HG03064 (cell line): Measurements from ENCODE around the gene TBL1X.

Source experiments
- ATAC-seq: cut with Tn5 transposase; IDR thresholded peaks from one replicate; pipeline ENCODE4 v1.9.1; 2021; ENCODE audit warnings: low read depth; ENCODE audit not compliant: unreplicated experiment

TBL1X gene

DNA sequence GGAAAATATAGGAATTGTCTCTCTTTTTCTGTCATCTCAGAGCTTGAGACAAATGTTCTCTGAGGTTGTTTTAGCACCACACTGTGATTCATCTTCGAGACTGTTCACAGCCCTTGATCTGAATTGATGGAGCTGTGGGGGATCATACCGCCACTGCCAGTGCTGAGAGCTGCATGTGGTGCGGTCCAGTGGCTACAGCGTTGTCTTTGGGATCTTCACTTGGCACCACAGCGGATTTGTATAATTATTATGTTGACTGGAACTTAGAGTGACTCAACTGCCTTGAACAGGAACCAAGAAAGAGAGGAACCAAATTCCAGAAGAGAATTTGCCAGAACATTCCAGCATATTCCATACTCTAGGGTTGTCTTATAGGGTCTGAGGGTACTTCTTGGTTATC lies 29.1 kb downstream of the TBL1X start:
- ATAC-seq: no peak

DNA sequence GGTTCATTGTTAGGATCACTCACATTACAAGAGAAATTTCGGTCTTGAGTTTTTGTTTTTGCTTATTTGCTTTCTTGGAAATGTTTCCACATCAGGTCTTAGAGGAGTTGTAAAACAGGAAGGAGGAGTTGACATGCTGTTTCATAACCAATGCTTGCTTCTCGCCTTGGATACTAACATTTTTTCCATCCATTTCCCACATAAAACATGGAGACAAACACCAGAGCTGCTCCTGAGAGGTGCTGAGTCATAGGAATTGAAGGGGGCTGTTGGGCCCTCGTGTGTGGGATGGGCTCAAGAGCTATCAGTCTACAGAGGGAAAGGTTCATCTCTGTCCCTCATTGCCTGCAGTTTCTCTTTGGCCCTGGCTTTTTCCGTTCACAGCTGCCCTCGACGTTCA lies 29.9 kb downstream of the TBL1X start:
- no peak for ATAC-seq

DNA sequence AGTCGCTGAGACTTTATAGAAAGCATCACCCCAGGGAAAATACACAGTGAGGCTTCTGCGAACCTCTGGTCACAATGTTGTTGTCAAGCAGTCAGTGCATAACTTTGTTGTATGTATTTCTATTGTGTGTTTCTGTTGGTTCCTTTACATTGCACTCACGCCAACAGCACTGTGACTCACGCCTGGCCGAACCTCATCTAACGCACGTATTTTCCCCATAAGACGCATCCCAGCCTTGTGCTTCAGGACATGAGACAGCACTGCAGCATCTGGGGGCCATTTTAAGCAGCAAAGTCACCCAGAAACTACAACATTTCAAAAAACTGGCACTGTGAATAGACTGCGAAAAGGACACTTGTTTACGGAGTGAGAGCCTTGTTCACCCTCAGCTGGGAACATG lies 30.6 kb downstream of the TBL1X start:
- ATAC-seq: no peak

DNA sequence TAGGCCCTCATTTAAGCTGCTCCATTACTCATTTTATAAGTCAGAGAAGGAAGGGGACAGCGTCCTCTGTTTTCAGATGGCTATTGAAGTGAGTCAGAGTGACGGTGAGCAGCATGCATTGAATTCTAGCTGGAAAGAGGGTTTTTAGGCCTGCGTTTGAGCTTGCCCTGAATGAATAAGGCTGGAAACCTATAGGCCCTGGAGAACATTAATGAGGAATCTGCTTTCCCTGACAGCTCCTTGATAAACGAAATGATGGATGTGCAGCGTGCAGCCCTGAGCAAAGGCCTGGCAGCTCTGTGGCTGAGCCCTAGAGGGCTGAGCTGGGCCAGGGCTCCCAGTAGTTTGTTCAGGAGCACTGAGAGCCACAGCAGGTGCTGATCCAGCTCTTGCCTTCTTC lies 33.4 kb downstream of the TBL1X start:
- no peak for ATAC-seq

- ATAC-seq: no peak
Measured at GRCh38 chrX:9500584-9500983, 35.7 kb downstream of the TBL1X start.

- ATAC-seq: no peak
Measured at GRCh38 chrX:9501362-9501761, 36.5 kb downstream of the TBL1X start.

GRCh38 chrX:9503261-9503660 lies 38.4 kb downstream of the TBL1X start:
- no peak for ATAC-seq

GRCh38 chrX:9510366-9510765 lies 45.5 kb downstream of the TBL1X start:
- ATAC-seq: no peak

DNA sequence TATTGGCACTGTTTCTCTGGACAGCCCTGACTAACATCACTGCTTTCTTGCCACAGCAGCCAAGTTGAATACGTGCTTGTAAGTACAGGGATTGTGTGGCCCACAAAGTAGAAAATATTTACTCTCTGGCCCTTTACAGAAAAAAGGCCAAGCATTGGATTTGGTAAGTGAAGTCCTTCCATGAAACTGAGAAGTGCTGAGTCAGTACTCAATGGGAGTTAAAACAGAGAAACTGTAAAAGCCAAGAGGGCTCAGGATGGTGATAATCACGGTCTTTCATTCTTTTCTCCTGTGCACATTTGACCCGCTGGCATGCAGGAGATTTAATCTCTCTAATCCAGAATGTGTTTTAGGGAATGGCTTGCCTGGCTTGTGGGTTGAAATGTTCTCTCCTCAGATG lies 46.1 kb downstream of the TBL1X start:
- no peak for ATAC-seq

DNA sequence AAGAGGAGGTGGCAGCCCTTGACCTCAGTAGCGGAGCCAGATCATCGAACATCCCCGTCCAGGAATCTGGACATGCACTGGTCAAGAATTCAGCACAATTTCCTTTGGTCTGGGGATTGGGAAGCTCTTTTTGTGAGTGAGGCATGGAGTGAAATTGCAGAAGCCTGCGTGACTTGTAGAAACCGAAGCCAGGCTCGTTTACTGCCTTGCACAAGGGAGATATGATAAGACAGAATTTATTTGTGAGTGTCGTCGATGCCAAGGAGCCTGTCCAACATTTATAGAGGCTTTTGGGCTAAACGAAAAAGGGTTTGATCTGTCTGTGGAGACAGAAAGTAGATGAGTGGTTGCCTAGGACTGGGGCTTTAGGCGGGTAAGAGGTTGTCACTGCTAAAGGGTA lies 50.6 kb downstream of the TBL1X start:
- ATAC-seq: no peak

DNA sequence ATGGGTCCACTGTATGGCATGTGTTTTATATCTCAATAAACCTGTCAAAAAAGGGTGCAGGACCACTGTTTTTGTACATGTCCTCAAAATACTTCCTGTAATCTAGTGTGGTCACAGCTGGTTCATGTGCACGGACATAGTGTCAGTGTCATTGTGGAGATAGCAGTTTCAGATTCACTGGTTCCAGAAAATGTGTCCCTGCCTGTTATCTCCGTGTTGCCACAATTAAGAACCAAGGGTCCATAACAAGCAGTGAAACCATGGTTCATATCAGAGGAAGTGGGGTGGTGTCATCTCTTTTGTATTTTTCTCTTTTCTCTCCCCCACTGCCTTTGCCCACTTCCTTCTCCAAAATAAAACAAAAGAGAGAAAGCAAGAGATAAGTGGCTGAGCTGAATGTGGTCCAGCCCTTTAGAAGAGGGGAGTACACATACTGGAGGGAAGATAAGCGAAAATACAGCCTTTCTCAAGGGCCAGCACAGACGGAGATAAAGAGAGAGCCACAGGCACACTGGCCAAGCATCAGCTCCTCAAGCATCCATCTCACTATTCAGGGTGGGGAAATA lies 51.2 kb downstream of the TBL1X start:
- no peak for ATAC-seq

- ATAC-seq: no peak
Measured at GRCh38 chrX:9516635-9517034, 51.8 kb downstream of the TBL1X start.

DNA sequence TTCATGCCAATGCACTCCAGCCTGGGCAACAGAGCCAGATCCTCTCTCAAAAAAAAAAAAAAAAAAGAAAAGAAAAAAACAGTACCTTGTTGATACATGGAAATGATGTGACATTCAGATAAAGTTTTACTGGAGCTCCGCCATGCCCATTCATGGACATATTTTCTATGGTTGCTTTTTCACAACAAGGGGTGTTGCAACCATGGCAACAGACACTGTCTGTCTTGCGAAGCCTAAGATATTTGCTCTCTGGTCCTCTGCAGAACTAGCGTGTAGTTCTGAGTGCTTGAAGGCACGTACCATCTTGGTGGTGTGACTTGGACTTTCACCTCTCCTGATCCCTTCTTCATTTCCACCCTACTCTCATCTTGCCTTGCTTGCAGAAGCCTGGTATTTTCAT lies 53.2 kb downstream of the TBL1X start:
- no peak for ATAC-seq

DNA sequence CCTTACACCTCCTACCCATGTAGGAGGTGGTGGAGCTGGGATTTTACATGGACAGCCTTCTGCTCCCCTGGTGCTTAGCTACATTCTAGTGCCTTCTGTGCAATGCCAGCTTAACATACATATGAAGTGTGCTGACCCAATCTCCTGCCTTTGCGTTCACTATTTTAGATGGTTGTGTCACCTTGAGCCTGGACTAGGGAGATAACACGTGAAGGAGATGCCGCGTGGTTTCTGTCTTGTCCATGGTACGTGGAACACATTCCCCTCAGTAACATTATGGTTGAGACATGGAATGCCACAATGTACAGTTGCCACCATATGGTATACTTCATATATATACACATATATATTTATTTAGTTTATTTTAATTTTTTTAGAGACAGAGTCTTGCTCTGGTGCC lies 54.0 kb downstream of the TBL1X start:
- no peak for ATAC-seq

GRCh38 chrX:9519546-9520216 lies 54.8 kb downstream of the TBL1X start:
- no peak for ATAC-seq

DNA sequence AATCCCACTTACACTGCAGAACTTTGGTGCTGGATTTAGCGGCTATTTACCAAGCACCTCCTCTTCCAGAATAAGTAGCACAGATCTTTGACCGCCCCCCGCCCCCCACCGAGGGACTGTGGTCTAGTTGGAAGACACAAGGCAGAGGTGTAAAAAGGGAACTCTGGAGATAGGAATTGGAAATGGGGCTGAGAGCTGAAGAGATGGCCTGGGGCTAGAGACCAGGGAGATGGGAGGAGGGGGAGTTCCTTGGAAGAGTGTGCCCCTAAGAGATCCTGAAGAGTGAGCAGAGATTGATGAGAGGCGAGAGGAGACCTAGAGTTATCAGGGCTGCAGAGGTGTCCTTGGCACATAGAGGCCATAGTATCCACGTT lies 55.3 kb downstream of the TBL1X start:
- no peak for ATAC-seq

DNA sequence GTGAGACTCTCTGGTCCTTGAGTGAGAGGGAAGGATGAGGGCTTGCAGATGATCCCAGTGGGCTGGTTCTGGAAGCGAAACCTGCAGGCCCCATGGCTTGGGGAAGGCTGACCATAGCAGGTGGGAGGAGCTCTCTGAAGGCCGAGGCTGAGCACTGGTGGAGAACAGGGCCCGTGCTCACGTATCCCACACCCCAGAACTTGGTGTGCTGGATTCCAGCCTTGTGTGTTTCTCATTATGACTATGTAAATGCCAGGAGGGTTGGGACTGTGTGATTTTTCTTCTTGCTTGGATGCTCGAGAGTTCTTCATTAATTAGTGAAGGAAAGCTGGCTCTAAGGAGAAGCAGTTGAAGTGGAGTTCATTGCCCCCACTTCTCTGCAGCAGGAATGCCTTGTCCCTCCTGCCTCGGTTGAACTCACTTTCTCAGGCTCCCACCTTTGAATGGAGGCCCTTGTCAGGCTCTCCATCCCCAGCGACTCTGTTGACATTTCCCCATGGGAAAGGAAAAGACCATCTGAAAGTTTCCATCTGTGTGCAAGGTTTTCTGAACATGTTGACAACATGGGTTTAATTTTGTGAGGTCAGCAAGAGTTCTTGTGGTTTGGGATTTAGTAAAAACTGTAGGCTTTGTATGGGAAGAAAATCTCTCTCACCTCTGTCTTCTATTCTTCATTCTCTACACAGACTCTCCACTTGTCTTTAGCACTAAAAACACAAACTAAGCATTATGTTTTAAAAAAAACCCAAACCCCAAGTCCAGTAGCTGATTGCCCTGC lies 57.7 kb downstream of the TBL1X start:
- no peak for ATAC-seq

DNA sequence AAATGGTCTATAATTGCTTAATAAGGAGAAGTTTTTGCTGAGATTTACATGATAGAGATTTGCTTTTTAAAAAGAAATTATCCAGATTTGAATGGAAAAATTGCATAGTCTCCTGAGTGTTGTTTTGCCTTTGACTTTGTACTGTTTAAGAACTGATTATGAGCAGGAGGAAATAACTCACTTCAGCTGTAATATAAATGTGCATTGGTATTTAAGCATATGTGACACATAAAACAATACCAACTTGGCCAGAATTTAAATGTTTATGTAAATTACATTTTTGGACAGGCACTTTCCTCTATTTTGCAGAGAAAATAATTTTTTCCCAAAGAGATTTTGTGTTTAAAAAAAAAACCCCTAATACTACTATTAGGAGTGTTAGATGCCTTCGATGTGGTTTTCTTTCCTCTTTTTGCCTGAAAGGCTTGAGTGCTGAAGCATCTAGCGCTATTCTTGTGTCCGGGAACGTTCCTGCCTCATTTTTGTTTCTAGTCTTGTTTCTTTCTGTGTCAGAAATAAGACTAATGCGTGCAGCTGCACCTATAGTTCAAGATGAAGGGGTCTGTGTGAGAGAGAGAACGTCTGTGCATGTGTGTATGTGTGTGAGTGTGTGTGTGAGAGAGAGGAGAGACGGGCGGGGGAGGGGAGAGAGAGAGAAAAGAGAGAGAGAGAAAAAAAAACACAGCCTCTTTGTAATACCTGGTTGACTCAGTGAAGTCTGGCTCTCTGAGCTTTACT lies 60.8 kb downstream of the TBL1X start:
- no peak for ATAC-seq

DNA sequence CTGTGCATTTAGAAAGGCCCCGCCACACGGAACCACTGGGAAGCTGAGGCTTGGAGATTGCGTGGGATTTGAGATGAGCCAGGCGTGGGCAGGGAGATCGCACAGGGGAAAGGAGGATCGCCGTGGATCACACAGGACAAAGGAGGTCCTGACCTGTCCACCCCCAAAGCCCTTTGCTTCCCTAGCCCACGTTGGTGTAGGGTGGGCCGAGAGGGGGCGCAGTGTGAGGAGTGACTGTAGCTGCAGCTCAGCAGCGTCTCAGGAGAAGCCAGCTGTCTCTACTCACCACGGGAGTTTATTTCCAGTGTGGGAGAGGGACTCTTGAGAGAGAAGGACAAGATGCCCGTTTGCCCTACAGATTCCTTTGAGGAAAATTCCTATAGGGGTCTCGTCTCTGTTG lies 62.1 kb downstream of the TBL1X start:
- ATAC-seq: no peak

- ATAC-seq: no peak
Measured at GRCh38 chrX:9528498-9528897, 63.6 kb downstream of the TBL1X start.

DNA sequence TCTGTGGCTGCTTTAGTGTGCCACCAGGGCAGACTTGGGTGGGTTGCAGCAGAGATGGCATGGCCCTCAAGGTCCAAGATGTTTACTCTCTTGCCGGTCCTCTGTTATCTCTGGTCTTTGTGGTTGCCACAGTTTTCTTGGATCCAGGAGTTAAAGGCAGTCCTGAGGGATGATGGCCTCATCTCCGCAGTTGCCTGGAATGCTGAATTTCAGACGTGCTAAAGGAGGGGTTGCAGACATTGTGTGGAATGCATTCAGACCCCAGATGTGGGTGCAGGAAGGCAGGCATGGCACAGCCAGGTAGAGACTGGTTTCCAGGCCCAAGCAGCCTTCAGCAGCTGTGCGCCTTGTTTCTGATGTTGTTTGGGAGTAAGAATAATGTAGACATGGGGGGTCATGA lies 64.4 kb downstream of the TBL1X start:
- no peak for ATAC-seq
